Uterus (tissue), 4 donors: ENCODE data around the gene TMEM150A. TPM values are rescaled to one million over a fixed set of nuclear protein-coding genes. Genes with fewer than 3 reads are reported as not detected.

Experiments used
- DNase-seq, 2 donors: peaks; one replicate each; pipeline ENCODE4 v3.0.0-alpha.2; 2019 to 2020
- H3K27ac ChIP-seq, 2 donors: fragments of 200-600 bp; sonication (generic); 1 replicate in 1 of 2; 2 replicates in 1 of 2; pipeline ENCODE4 v1.5.1; 2016 to 2018
- H3K27me3 ChIP-seq, 2 donors: fragments of 200-600 bp; sonication (generic); one replicate each; pipeline ENCODE4 v1.5.1; 2018 to 2019; ENCODE audit warnings: control low read depth in 1 of 2
- H3K36me3 ChIP-seq, 2 donors: fragments of 200-600 bp; sonication (generic); one replicate each; pipeline ENCODE4 v1.5.1; 2019; ENCODE audit warnings: control low read depth in 1 of 2
- H3K4me1 ChIP-seq, 2 donors: fragments of 200-600 bp; sonication (generic); one replicate each; pipeline ENCODE4 v1.5.1; 2018 to 2019; ENCODE audit warnings: control low read depth in 1 of 2
- H3K4me3 ChIP-seq, 2 donors: fragments of 200-600 bp; sonication (generic); 1 replicate in 1 of 2; 2 replicates in 1 of 2; pipeline ENCODE4 v1.5.1; 2018 to 2019; ENCODE audit warnings: mild to moderate bottlenecking in 1 of 2
- H3K9me3 ChIP-seq, 2 donors: fragments of 200-600 bp; sonication (generic); one replicate each; pipeline ENCODE4 v1.5.1; 2019; ENCODE audit warnings: control low read depth in 1 of 2
- POLR2A ChIP-seq, 2 donors: fragments of 450-650 bp; IDR thresholded peaks; one replicate each; pipeline ENCODE4 v1.6.1; 2016; ENCODE audit warnings: antibody characterized with exemption in 2 of 2, mild to moderate bottlenecking in 1 of 2, moderate library complexity in 1 of 2
- intact Hi-C: fragments of 100-400 bp; cut with DNase I; formaldehyde crosslinking; loops from one replicate; pipeline ENCODE4 v1.15.1; 2023; ENCODE audit warnings: low total_unique reads
- total RNA-seq, 4 donors: library from RNA; depleted of rRNA in 3 of 4; stranded (reverse); fragments of >200 nt in 3 of 4; gene quantifications; one replicate each; pipeline versions ENCODE4 v1.1.0 to v1.2.4, GENCODE V29; 2014 to 2023
- TF ChIP-seq, protein P1 (sequence below), 4 experiments: fragments of 200-600 bp in 2 of 4; fragments of 450-650 bp in 2 of 4; sonication (generic) in 2 of 4; IDR thresholded peaks; one replicate each; pipeline ENCODE4 v1.5.1; 2016 to 2019; ENCODE audit warnings: antibody characterized with exemption in 4 of 4, mild to moderate bottlenecking in 2 of 4, moderate library complexity in 1 of 4
- donor health status: DM: yes; HTN: yes; CAD: no.

TMEM150A gene
- total RNA-seq, 4 donors from 2014 or later, result 2.6 to 24.1 (median 7.8) TPM; not detected in 1

DNA sequence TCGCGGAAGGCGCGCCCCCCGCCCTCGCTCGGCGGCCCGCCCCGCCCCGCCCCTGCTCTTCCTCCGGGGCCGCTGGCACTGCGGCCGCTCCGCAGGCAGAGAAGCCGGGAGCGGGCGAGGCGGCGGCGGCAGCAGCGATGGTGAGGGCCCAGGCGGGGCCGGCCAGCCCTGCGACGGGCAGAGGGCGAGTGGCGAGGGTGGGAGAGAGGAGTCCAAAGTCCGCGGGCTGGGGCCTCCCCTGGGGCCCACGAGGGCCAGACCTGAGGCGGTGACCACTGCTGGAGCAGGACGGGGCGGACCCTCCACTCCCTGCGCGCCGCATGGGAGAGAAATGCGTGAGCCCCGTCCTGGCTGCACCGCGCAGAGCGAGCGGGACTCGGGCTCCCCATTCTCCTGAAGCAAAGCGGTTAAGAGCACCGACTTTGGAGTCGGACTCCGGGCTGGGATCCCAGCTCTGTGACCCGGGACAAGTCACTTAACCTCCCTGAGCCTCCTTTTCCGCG, 18.1 kb downstream of the TMEM150A start, which contains the start of gene VAMP5:
TSS of gene VAMP5 (plus strand) at position 78 of the 503 bp plus-strand sequence. CDS start at position 138, 60 bp downstream.
- Histone ChIP-seq H3K27ac (peak within 1 kb of the TSS; percentile 90 to 92), H3K4me1 (no peaks in the 10 kb centered on the region), H3K36me3 (no peaks in the 10 kb centered on the region), H3K27me3 (no peaks in the 10 kb centered on the region), H3K9me3 (no peaks in the 10 kb centered on the region), H3K4me3 (peak within 1 kb of the TSS; percentile 59 to 63)
- TF ChIP-seq, protein P1, sequence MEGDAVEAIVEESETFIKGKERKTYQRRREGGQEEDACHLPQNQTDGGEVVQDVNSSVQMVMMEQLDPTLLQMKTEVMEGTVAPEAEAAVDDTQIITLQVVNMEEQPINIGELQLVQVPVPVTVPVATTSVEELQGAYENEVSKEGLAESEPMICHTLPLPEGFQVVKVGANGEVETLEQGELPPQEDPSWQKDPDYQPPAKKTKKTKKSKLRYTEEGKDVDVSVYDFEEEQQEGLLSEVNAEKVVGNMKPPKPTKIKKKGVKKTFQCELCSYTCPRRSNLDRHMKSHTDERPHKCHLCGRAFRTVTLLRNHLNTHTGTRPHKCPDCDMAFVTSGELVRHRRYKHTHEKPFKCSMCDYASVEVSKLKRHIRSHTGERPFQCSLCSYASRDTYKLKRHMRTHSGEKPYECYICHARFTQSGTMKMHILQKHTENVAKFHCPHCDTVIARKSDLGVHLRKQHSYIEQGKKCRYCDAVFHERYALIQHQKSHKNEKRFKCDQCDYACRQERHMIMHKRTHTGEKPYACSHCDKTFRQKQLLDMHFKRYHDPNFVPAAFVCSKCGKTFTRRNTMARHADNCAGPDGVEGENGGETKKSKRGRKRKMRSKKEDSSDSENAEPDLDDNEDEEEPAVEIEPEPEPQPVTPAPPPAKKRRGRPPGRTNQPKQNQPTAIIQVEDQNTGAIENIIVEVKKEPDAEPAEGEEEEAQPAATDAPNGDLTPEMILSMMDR (IDR thresholded peaks at IDR 0.05), result peak in 1 of 4 experiments; percentile 15
- peak; percentile 30 to 65 for TF ChIP-seq POLR2A (IDR thresholded peaks at IDR 0.05)
- peak in 1 of 2 donors; percentile 56 for DNase-seq
- intact Hi-C loops, result no loop called here

DNA sequence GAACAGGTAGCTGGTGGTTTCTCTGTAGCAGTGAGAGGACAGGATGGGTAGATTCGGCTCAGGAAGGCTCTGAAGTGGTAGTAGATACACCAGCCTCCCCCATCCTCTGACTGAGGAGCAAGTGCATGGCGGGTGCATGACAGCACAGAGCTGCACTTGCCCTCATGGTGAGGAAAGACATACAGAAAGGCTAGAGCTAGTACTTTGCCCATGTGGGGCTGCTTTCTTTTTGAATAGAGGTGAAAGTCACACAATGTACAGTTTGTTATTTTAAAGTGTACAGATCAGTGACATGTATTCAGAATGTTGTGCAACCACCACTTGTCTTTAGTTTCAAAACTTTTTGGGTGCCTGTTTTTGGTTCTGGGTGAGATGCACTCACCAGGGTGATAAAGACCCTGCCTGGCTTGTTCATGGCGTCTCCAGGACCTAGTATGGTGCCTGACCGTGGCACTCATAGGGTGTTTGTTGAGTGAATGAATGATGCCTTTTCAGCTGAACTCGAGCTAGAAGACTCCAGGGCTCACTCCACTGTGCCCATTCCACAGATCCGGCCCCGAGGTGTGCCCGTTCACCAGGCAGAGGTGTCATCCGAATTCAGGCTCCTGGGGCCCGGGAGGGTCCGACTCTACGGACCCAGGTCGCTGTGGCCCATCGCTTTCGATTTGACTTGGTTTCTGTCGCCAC, 18.7 kb downstream of the TMEM150A start:
- Histone ChIP-seq H3K36me3 (no peaks in the 10 kb centered on the region), H3K4me1 (no peaks in the 10 kb centered on the region), H3K27ac (peak overlapping the region; percentile 90 to 92), H3K4me3 (peak overlapping the region; percentile 59 to 63), H3K27me3 (no peaks in the 10 kb centered on the region), H3K9me3 (no peaks in the 10 kb centered on the region)
- no peak for TF ChIP-seq POLR2A (IDR thresholded peaks at IDR 0.05)
- TF ChIP-seq, protein P1 (IDR thresholded peaks at IDR 0.05), result no peak
- intact Hi-C loops, result no loop called here
- no peak for DNase-seq

DNA sequence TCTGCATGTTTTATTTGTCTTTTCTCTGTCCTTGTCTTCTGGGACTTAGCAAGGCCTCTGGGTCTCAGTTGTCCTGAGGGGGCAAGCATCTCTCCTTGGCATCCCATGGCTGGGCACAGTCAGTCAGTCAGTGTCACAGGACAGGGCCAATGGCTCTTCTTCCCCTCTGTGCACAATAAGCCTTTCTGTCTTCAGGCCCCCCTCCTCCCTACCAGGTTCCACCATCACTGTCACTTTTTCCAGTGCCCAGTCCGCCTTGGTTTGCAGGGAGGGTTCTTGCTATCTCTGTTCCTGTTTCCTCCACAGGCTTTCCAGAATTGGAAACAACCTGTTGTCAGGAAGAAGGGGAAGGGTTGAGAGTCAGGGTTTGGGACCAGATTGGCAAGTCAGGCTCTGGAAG, 20.0 kb downstream of the TMEM150A start:
- no peak for DNase-seq
- Histone ChIP-seq H3K27ac (no peak overlapping the region), H3K36me3 (no peaks in the 10 kb centered on the region), H3K27me3 (no peaks in the 10 kb centered on the region), H3K9me3 (no peaks in the 10 kb centered on the region), H3K4me3 (no peak overlapping the region), H3K4me1 (no peaks in the 10 kb centered on the region)
- intact Hi-C loops, result no loop called here
- TF ChIP-seq POLR2A (IDR thresholded peaks at IDR 0.05), result no peak
- TF ChIP-seq, protein P1 (IDR thresholded peaks at IDR 0.05), result no peak

DNA sequence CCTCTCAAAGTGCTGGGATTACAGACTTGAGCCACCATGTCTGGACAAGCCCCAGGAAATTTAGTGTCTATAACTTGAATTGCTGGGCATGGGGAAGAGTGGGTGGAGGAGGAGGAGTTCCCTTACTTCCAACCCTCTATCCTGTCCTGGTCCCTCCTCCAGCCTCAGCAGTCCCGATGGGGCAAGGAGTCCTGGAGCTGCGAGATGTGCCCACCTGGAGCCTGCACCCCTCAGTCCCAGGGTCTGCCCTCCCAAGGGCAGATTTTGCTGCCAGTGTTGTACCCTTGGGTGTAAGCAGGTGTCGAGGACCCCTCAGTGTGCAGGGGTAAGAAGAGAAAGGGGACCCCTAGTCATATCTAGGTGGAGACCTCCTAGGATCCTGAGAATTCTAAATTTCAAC, 22.3 kb downstream of the TMEM150A start:
- intact Hi-C loops, result no loop called here
- TF ChIP-seq, protein P1 (IDR thresholded peaks at IDR 0.05), result no peak
- no peak for TF ChIP-seq POLR2A (IDR thresholded peaks at IDR 0.05)
- no peaks in the 10 kb centered on the region for H3K4me1 ChIP-seq

DNA sequence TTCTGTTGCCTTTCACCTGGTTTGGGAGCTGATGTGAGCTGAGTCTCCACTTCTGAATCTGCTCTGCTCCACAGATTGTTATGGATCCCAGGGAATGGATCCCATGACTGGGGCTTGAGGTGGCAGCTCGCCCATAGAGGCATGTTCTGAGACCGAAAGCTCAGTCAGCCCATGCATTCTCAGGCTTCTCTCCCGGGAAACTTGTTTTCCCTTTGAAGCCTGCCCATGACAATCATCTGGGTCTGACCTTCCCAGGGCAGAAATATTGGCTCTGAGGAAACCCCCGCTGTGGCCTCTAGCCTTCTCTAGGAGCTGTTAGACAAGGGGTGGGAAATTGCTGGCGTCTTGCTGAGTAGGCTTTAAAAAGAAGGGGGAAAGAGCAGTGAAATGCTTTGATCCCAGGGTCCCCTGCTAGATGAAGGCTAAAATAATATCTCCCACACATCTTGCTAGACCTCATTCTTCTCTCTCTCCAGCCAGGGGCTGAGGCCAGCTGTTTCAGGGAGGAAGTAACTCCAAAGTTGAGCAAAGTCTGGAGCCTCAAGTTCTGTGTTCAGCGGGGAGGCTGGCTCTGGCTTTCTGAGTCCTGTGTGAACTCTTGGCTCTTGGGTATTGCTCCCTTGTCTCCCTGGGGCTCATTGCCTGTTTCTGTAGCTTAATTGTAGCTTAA, 23.1 kb downstream of the TMEM150A start:
- H3K36me3 ChIP-seq, result no peaks in the 10 kb centered on the region
- H3K9me3 ChIP-seq, result no peaks in the 10 kb centered on the region
- no peak for DNase-seq
- no peaks in the 10 kb centered on the region for H3K4me1 ChIP-seq
- TF ChIP-seq, protein P1 (IDR thresholded peaks at IDR 0.05), result no peak
- TF ChIP-seq POLR2A (IDR thresholded peaks at IDR 0.05), result no peak
- H3K4me3 ChIP-seq, result no peak overlapping the region
- intact Hi-C loops, result no loop called here
- H3K27me3 ChIP-seq, result no peaks in the 10 kb centered on the region
- H3K27ac ChIP-seq, result peak overlapping the region; percentile 47 to 70

More for the DNA sequence above, 22.3 kb downstream of the TMEM150A start:
- H3K36me3 ChIP-seq, result no peaks in the 10 kb centered on the region
- no peaks in the 10 kb centered on the region for H3K27me3 ChIP-seq
- no peak for DNase-seq
- no peaks in the 10 kb centered on the region for H3K9me3 ChIP-seq
- H3K4me3 ChIP-seq, result no peak overlapping the region
- H3K27ac ChIP-seq, result peak overlapping the region; percentile 3 to 27
